AML-193 (cell line): ENCODE data around the gene ATL1.
"Not testable (repeated sequence)": the region's sequence is repeated elsewhere in the genome, so short reads cannot be mapped to it uniquely, and the experiment has no call there.

Source experiments
- DNase-seq, 2 experiments: peaks; one replicate each; lab custom pipeline; 2025; lab: John Stamatoyannopoulos, UW

The ATL1 gene

GRCh38 chr14:50534997-50535396 is 24.9 kb upstream of the ATL1 start:
- DNase-seq = no peak

GRCh38 chr14:50538034-50538433 is 21.9 kb upstream of the ATL1 start:
- DNase-seq = not testable (repeated sequence)

- DNase-seq = no peak
Observed at GRCh38 chr14:50539051-50539450, 20.9 kb upstream of the ATL1 start.

GRCh38 chr14:50541159-50541567 is 18.8 kb upstream of the ATL1 start:
- no peak for DNase-seq

- peak; percentile 39 to 54 for DNase-seq
Observed at GRCh38 chr14:50542941-50543418, 17.0 kb upstream of the ATL1 start.

- DNase-seq = no peak
Observed at GRCh38 chr14:50544911-50545310, 15.0 kb upstream of the ATL1 start.

GRCh38 chr14:50545618-50546017 is 14.3 kb upstream of the ATL1 start:
- DNase-seq = no peak

GRCh38 chr14:50550294-50550693 is 9.7 kb upstream of the ATL1 start:
- DNase-seq = no peak

- no peak for DNase-seq
Observed at GRCh38 chr14:50551877-50552276, 8.1 kb upstream of the ATL1 start.

GRCh38 chr14:50552796-50553195 is 7.1 kb upstream of the ATL1 start:
- DNase-seq = not testable (repeated sequence)

- DNase-seq = peak; percentile 56 to 67
Observed at GRCh38 chr14:50560931-50561285, 963 bp downstream of the ATL1 start.

GRCh38 chr14:50562841-50563240 is 2.9 kb downstream of the ATL1 start:
- DNase-seq = no peak

- no peak for DNase-seq
Observed at GRCh38 chr14:50569714-50570274, 9.8 kb downstream of the ATL1 start.

- DNase-seq = no peak
Observed at GRCh38 chr14:50573862-50574261, 13.9 kb downstream of the ATL1 start.

- DNase-seq = no peak
Observed at GRCh38 chr14:50575769-50576168, 15.8 kb downstream of the ATL1 start.

- DNase-seq = no peak
Observed at GRCh38 chr14:50577982-50578381, 18.0 kb downstream of the ATL1 start.

- DNase-seq = peak; percentile 65 to 67
Observed at GRCh38 chr14:50578433-50578832, 18.5 kb downstream of the ATL1 start.

- DNase-seq = no peak
Observed at GRCh38 chr14:50590464-50590863, 30.5 kb downstream of the ATL1 start.

- no peak for DNase-seq
Observed at GRCh38 chr14:50594577-50595316, 34.8 kb downstream of the ATL1 start.

GRCh38 chr14:50598765-50599164 is 38.8 kb downstream of the ATL1 start:
- DNase-seq = no peak

- DNase-seq = peak in 1 of 2 experiments; percentile 6
Observed at GRCh38 chr14:50599700-50600444, 39.9 kb downstream of the ATL1 start.

- no peak for DNase-seq
Observed at GRCh38 chr14:50600849-50601248, 40.9 kb downstream of the ATL1 start.

- no peak for DNase-seq
Observed at GRCh38 chr14:50601394-50601793, 41.4 kb downstream of the ATL1 start.
